Measurements from ENCODE around the gene TTC31.

DNA sequence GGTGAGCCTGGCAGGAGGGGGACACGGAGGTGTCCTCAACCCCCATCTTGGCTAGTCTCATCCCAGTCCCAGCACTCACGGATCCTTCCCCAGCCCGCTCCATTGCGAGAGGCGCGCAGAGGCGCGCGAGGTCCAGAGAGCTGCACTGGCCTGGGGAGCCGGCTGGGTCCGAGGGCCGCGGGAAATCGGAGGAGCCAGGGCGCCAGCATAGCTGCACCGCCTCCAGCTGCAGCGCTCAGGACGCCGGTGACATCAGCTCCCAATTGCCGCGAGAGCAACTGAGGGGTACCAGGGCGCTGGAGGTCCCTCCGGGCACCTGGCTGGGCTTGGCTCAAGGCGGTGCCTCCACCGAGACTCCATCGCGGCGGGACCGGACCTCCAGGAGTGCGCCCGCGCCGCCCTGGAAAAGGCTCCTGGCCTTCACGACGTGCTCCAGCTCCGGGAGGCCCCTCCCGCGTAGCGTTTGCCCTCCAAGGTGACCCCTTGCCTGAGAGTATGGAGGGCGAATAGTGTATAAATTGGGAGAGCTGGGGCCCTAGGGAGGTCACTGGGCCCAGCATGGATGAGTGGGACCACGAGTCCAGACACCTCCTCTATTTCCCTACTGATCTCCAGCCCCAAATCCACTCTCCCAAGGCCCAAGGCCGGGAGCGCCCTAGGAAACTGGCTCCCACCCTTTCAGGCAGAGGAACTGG lies 46.6 kb upstream of the TTC31 start:
- TF ChIP-seq EP300 (IDR thresholded peaks at IDR 0.05) (no peak), CTCF (IDR thresholded peaks at IDR 0.05) (no peak)

All from gastroesophageal sphincter (tissue), 3 donors.